NCI-H2171 (cell line): ENCODE data around the gene PLEKHG4B.
"Not testable (repeated sequence)": the region's sequence is repeated elsewhere in the genome, so short reads cannot be mapped to it uniquely, and the experiment has no call there.

Experiments used
- DNase-seq: peaks from one replicate; lab custom pipeline; 2025; lab: John Stamatoyannopoulos, UW

PLEKHG4B gene

GRCh38 chr5:231661-232060 lies 139.7 kb downstream of the PLEKHG4B start:
- no peak for DNase-seq

DNA sequence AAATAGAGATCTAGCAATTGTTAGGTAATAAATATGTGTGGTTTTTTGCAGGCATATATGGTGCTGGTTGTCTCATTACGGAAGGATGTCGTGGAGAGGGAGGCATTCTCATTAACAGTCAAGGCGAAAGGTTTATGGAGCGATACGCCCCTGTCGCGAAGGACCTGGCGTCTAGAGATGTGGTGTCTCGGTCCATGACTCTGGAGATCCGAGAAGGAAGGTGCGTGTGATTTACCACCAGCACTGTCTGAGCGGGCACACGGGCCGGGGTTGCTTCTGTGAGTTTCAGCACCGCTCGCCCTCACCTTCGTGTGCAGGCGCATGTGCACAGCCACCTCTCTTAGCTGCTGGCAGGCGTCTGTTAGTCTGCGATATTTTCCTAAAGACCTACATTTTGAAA lies 141.5 kb downstream of the PLEKHG4B start:
- DNase-seq = not testable (repeated sequence)

DNA sequence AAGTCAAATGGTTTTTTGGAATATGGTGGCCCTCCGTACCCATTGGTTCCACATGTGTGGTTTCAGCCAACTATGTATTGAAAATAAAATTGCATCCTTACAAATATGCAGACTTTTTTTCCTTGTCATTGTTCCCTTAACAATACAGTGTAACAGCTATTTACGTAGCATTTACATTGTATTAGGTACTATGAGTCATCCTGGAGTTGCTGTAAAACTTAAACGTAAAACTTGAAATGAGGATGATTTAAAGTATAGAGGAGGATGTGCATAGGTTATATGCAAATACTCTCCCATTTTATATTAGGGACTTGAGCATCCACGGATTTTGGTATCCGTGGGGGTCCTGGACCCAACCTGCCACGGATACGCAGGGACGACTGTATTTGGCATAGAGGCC lies 142.5 kb downstream of the PLEKHG4B start:
- no peak for DNase-seq

DNA sequence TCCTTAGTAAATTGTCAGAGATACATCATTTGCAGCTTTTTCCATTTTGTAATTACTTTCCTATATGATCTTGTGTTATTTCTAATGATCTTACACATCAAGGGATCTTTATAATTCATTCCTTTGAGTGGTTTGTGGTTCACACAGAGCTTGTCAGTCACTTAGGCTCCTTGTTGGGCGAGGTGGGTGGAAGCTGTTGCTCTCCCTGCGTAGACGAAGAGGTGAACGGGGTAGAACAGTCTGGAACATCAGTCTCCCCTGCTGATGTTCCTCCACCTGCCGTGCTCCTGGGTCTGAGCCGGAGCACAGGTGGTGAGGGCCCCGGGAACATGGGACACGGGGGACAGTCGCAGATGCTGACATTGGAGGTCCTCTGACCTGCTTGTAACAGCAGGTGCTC lies 143.6 kb downstream of the PLEKHG4B start:
- not testable (repeated sequence) for DNase-seq

DNA sequence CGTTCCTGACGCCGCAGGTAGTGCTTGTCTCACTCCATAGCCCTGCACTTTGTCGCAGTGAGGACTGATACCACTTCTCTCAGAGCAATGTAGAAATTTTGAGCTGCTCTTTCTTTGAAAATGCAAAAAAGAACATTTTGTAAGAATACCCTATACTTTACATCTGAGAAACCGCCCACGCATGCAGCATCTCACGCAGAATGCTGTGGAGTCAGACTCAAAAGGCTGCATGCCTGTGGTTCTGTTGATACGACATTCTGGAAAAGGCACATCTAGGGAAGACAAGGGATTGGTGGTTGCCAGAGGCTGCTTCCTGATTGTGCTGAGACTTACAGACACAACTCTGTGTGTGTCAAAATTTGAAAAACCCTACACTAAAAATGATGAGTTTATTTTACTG lies 146.0 kb downstream of the PLEKHG4B start:
- not testable (repeated sequence) for DNase-seq
